ENCODE data around the gene LTB. TPM values are rescaled to one million over a fixed set of nuclear protein-coding genes. Genes with fewer than 3 reads are reported as not detected.

Gene LTB
- total and polyA plus RNA-seq, 2 of the 13 experiments (the other 11 are each of a cell fraction or from before 2014, with no cell fraction given), result 0.09 to 0.22 TPM

DNA sequence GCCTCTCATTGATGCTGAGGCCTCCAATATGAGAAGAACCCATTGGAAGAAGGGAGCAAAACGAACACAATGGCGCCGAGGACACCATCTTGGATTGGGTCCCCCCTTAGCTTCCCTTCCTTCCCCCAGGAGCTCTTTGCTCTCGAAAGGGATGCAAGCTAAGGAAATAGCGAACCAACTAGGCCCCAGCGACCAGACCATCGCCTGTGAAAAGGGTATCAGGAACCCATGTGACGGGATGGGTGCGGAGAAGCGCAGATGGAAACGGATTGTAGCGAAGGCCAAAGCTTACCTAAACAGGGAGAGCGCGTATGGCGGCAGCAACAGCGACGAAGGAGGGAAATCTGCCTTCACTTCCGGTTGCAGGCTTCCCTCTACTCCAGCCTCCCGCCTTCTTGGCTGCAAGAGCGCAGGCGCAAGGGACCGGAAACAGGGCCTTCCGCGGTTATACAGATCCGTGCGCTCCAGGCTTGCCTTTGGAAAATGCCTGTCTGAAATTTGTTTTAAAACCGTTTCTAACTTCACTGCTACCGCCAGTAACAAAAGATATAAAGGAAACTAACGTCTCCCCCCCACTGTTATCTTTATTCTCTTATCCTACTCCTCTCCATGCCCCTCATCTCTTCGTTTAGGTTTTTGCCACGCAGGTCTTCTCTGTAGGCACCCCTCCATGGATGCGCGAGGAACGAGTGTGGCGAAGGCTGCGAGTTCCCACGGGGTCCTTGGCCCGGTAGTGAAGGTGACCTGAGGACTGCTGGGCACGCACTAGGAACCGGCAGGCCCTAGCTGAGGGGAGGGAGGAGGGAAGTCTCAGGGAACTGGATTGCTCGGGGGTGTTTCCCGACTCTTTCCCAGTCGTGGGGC, 40.3 kb downstream of the LTB start, which contains the start of gene DDX39B (continued):
- TF ChIP-seq, protein P1, sequence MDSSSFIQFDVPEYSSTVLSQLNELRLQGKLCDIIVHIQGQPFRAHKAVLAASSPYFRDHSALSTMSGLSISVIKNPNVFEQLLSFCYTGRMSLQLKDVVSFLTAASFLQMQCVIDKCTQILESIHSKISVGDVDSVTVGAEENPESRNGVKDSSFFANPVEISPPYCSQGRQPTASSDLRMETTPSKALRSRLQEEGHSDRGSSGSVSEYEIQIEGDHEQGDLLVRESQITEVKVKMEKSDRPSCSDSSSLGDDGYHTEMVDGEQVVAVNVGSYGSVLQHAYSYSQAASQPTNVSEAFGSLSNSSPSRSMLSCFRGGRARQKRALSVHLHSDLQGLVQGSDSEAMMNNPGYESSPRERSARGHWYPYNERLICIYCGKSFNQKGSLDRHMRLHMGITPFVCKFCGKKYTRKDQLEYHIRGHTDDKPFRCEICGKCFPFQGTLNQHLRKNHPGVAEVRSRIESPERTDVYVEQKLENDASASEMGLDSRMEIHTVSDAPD (CRISPR knock-in tag; IDR thresholded peaks at IDR 0.05), result peak; percentile 61; the same call in 1 of the 2 replicates
- TF ChIP-seq ZNF225 (CRISPR knock-in tag; IDR thresholded peaks at IDR 0.05) (peak; percentile 87; the same call in 1 of the 2 replicates), NR1H2 (CRISPR knock-in tag; IDR thresholded peaks at IDR 0.05; ENCODE audit: borderline replicate concordance, low read depth) (no peak), SMARCE1 (IDR thresholded peaks at IDR 0.05; ENCODE audit: borderline replicate concordance) (no peak), DPF2 (CRISPR knock-in tag; IDR thresholded peaks at IDR 0.05; ENCODE audit: borderline replicate concordance, low read depth) (no peak), ZNF207 (IDR thresholded peaks at IDR 0.05; ENCODE audit: borderline replicate concordance) (no peak)
- TF ChIP-seq, protein P2, sequence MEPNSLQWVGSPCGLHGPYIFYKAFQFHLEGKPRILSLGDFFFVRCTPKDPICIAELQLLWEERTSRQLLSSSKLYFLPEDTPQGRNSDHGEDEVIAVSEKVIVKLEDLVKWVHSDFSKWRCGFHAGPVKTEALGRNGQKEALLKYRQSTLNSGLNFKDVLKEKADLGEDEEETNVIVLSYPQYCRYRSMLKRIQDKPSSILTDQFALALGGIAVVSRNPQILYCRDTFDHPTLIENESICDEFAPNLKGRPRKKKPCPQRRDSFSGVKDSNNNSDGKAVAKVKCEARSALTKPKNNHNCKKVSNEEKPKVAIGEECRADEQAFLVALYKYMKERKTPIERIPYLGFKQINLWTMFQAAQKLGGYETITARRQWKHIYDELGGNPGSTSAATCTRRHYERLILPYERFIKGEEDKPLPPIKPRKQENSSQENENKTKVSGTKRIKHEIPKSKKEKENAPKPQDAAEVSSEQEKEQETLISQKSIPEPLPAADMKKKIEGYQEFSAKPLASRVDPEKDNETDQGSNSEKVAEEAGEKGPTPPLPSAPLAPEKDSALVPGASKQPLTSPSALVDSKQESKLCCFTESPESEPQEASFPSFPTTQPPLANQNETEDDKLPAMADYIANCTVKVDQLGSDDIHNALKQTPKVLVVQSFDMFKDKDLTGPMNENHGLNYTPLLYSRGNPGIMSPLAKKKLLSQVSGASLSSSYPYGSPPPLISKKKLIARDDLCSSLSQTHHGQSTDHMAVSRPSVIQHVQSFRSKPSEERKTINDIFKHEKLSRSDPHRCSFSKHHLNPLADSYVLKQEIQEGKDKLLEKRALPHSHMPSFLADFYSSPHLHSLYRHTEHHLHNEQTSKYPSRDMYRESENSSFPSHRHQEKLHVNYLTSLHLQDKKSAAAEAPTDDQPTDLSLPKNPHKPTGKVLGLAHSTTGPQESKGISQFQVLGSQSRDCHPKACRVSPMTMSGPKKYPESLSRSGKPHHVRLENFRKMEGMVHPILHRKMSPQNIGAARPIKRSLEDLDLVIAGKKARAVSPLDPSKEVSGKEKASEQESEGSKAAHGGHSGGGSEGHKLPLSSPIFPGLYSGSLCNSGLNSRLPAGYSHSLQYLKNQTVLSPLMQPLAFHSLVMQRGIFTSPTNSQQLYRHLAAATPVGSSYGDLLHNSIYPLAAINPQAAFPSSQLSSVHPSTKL (CRISPR knock-in tag; IDR thresholded peaks at IDR 0.05), result no peak; the same call in 1 of the 2 replicates
- TF ChIP-seq, protein P3, sequence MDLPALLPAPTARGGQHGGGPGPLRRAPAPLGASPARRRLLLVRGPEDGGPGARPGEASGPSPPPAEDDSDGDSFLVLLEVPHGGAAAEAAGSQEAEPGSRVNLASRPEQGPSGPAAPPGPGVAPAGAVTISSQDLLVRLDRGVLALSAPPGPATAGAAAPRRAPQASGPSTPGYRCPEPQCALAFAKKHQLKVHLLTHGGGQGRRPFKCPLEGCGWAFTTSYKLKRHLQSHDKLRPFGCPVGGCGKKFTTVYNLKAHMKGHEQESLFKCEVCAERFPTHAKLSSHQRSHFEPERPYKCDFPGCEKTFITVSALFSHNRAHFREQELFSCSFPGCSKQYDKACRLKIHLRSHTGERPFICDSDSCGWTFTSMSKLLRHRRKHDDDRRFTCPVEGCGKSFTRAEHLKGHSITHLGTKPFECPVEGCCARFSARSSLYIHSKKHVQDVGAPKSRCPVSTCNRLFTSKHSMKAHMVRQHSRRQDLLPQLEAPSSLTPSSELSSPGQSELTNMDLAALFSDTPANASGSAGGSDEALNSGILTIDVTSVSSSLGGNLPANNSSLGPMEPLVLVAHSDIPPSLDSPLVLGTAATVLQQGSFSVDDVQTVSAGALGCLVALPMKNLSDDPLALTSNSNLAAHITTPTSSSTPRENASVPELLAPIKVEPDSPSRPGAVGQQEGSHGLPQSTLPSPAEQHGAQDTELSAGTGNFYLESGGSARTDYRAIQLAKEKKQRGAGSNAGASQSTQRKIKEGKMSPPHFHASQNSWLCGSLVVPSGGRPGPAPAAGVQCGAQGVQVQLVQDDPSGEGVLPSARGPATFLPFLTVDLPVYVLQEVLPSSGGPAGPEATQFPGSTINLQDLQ (CRISPR knock-in tag; IDR thresholded peaks at IDR 0.05), result no peak
- TF ChIP-seq, protein P4, sequence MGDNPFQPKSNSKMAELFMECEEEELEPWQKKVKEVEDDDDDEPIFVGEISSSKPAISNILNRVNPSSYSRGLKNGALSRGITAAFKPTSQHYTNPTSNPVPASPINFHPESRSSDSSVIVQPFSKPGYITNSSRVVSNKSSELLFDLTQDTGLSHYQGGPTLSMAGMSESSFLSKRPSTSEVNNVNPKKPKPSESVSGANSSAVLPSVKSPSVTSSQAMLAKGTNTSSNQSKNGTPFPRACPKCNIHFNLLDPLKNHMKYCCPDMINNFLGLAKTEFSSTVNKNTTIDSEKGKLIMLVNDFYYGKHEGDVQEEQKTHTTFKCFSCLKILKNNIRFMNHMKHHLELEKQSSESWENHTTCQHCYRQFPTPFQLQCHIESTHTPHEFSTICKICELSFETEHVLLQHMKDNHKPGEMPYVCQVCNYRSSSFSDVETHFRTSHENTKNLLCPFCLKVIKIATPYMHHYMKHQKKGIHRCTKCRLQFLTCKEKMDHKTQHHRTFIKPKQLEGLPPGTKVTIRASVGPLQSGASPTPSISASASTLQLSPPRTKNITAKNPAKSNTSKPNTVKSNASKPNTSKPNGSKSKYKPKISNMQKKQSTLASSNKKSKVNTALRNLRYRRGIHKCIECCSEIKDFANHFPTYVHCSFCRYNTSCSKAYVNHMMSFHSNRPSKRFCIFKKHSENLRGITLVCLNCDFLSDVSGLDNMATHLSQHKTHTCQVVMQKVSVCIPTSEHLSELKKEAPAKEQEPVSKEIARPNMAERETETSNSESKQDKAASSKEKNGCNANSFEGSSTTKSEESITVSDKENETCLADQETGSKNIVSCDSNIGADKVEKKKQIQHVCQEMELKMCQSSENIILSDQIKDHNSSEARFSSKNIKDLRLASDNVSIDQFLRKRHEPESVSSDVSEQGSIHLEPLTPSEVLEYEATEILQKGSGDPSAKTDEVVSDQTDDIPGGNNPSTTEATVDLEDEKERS (CRISPR knock-in tag; IDR thresholded peaks at IDR 0.05), result peak; percentile 97
- TF ChIP-seq, protein P5, sequence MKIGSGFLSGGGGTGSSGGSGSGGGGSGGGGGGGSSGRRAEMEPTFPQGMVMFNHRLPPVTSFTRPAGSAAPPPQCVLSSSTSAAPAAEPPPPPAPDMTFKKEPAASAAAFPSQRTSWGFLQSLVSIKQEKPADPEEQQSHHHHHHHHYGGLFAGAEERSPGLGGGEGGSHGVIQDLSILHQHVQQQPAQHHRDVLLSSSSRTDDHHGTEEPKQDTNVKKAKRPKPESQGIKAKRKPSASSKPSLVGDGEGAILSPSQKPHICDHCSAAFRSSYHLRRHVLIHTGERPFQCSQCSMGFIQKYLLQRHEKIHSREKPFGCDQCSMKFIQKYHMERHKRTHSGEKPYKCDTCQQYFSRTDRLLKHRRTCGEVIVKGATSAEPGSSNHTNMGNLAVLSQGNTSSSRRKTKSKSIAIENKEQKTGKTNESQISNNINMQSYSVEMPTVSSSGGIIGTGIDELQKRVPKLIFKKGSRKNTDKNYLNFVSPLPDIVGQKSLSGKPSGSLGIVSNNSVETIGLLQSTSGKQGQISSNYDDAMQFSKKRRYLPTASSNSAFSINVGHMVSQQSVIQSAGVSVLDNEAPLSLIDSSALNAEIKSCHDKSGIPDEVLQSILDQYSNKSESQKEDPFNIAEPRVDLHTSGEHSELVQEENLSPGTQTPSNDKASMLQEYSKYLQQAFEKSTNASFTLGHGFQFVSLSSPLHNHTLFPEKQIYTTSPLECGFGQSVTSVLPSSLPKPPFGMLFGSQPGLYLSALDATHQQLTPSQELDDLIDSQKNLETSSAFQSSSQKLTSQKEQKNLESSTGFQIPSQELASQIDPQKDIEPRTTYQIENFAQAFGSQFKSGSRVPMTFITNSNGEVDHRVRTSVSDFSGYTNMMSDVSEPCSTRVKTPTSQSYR (CRISPR knock-in tag; IDR thresholded peaks at IDR 0.05; ENCODE audit: borderline replicate concordance), result peak; percentile 46; the same call in 1 of the 2 replicates
- TF ChIP-seq, protein P6, sequence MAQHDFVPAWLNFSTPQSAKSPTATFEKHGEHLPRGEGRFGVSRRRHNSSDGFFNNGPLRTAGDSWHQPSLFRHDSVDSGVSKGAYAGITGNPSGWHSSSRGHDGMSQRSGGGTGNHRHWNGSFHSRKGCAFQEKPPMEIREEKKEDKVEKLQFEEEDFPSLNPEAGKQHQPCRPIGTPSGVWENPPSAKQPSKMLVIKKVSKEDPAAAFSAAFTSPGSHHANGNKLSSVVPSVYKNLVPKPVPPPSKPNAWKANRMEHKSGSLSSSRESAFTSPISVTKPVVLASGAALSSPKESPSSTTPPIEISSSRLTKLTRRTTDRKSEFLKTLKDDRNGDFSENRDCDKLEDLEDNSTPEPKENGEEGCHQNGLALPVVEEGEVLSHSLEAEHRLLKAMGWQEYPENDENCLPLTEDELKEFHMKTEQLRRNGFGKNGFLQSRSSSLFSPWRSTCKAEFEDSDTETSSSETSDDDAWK (CRISPR knock-in tag; IDR thresholded peaks at IDR 0.05), result no peak
